Mucosa of descending colon (tissue), 3 donors: ENCODE measurements around the gene LYSMD3. TPM values are rescaled to one million over a fixed set of nuclear protein-coding genes. Genes with fewer than 3 reads are reported as not detected.

Source experiments
- ATAC-seq: fragments of 200-7000 bp; cut with Tn5 transposase; one replicate; pipeline ENCODE4 v1.9.1; 2020; ENCODE audit warnings: mild to moderate bottlenecking, moderate library complexity
- DNase-seq, 3 donors: peaks; one replicate each; pipeline ENCODE4 v3.0.0-alpha.2; 2020
- H3K36me3 ChIP-seq: fragments of 200-600 bp; one replicate; pipeline ENCODE4 v1.8.0; 2021; ENCODE audit warnings: low read depth, mild to moderate bottlenecking
- H3K4me1 ChIP-seq: fragments of 200-600 bp; one replicate; pipeline ENCODE4 v1.8.0; 2021; ENCODE audit warnings: low read depth, mild to moderate bottlenecking
- H3K4me3 ChIP-seq: fragments of 200-600 bp; one replicate; pipeline ENCODE4 v1.8.0; 2021; ENCODE audit warnings: mild to moderate bottlenecking
- H3K9me3 ChIP-seq: fragments of 200-600 bp; one replicate; pipeline ENCODE4 v1.8.0; 2021; ENCODE audit warnings: mild to moderate bottlenecking
- intact Hi-C, 2 donors: fragments of 100-400 bp; cut with DNase I in 1 of 2; cut with micrococcal nuclease in 1 of 2; formaldehyde crosslinking; loops; one replicate each; pipeline versions ENCODE4 v1.11.0 to v1.11.1; 2022; cut with DNase I, micrococcal nuclease
- total RNA-seq, 3 donors: library from RNA; stranded (reverse); fragmentation: NEBNext Ultra II Directional in 2 of 3; extraction: Animal tissue kit (Norgen Biotek cat#: 25700) in 2 of 3; gene quantifications; one replicate each; pipeline versions ENCODE4 v1.2.1 to v1.2.4, GENCODE V29; 2021 to 2023
- TF ChIP-seq, protein P1 (sequence below): fragments of 200-600 bp; IDR thresholded peaks from one replicate; pipeline ENCODE4 v1.8.0; 2022; ENCODE audit warnings: antibody characterized with exemption, mild to moderate bottlenecking
- donor health status: DM: no; HTN: no; CAD: no; lungs with moderate emphysema.
- donor health status: DM: no; HTN: no; CAD: no.
- donor health status: DM: no; HTN: yes; CAD: no.

Gene LYSMD3
- total RNA-seq, 3 donors from 2014 or later: 20.1 to 25.1 (median 23.1) TPM

DNA sequence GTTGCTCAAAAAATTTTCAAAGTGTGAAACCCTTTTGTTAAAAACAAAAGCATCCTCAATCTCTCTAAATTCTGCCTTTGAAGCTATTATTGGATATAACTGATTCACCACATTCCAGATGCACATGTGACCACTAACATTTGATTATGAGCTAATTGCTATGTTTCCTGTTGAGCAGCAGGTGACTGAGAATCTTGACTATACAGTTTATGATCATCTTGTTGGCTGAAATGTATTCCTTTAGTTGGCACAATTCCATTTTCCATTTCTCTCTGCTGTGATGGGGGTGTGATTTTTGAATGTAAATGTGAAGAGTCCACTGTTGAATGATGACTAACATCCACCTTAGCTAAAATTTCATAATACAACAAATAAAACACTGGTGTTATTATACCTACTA lies 10.7 kb downstream of the LYSMD3 start:
- TF ChIP-seq, protein P1, sequence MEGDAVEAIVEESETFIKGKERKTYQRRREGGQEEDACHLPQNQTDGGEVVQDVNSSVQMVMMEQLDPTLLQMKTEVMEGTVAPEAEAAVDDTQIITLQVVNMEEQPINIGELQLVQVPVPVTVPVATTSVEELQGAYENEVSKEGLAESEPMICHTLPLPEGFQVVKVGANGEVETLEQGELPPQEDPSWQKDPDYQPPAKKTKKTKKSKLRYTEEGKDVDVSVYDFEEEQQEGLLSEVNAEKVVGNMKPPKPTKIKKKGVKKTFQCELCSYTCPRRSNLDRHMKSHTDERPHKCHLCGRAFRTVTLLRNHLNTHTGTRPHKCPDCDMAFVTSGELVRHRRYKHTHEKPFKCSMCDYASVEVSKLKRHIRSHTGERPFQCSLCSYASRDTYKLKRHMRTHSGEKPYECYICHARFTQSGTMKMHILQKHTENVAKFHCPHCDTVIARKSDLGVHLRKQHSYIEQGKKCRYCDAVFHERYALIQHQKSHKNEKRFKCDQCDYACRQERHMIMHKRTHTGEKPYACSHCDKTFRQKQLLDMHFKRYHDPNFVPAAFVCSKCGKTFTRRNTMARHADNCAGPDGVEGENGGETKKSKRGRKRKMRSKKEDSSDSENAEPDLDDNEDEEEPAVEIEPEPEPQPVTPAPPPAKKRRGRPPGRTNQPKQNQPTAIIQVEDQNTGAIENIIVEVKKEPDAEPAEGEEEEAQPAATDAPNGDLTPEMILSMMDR: no peak
- no peaks in the 10 kb centered on the region for H3K4me1 ChIP-seq
- intact Hi-C loops: no loop called here
- H3K36me3 ChIP-seq: no peaks in the 10 kb centered on the region
- ATAC-seq: no peak
- H3K9me3 ChIP-seq: no peaks in the 10 kb centered on the region
- H3K4me3 ChIP-seq: no peak overlapping the region
- no peak for DNase-seq

DNA sequence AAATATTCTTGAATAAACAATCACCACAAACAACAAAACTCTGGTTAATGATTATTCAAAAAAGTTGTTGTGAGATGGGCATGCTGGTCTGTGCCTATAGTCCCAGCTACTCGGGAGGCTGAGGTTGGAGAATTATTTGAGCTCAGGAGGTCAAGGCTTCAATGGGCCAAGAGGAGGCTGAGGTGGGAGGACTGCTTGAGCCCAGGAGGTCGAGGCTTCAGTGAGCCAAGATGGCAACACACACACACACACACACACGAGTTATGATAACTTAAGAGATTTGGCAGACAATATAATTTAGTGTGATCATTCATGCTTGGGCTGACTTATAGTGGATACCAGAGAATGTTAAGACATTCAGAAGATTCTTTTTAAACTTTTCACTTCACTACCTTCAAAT lies 14.9 kb downstream of the LYSMD3 start:
- H3K4me3 ChIP-seq: no peak overlapping the region
- H3K36me3 ChIP-seq: no peaks in the 10 kb centered on the region
- no peaks in the 10 kb centered on the region for H3K9me3 ChIP-seq
- intact Hi-C loops: no loop called here
- no peak for DNase-seq
- ATAC-seq: no peak
- no peaks in the 10 kb centered on the region for H3K4me1 ChIP-seq
- TF ChIP-seq, protein P1: no peak

DNA sequence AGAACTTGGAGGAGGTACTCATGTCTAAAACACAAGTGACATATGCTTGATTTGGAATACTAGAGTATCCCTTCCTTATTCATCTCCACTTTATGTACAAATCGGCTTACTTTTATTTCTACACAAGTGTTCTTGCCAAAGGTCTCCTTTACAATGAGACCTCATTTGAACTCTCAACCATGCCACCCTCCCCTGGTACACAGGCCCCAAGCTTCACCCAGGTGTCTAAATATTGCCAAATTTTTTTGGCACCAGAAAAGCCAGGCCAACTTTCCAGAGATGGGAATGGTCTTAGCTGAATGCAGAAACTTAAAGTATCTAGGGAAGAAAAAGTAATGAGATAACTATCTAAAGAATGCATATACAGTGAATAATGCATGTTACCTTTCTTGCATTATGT lies 18.9 kb downstream of the LYSMD3 start:
- TF ChIP-seq, protein P1: no peak
- Histone ChIP-seq H3K4me3 (no peak overlapping the region), H3K36me3 (no peaks in the 10 kb centered on the region), H3K9me3 (no peaks in the 10 kb centered on the region), H3K4me1 (no peaks in the 10 kb centered on the region)
- ATAC-seq (no peak), DNase-seq (no peak)
- intact Hi-C loops: no loop called here

DNA sequence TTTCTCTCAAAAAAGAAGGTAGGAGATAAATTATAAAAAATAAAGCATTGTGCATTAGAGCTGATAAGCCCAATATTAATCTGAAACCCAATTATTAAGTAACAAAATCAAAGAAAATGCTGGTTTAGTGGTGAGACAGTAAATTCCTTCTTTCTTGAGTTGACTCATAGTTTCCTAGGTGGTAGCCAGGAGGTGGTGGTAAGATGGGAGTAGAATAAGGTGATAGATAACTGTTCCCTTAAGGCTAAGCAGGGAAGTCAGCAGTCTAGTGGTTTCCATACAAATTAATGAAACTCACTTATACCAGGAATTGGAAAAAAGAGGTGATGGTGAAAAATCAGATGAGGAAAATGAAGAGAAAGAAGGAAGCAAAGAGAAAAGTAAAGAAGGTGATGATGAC lies 23.2 kb downstream of the LYSMD3 start:
- Histone ChIP-seq H3K4me3 (no peak overlapping the region), H3K9me3 (no peaks in the 10 kb centered on the region), H3K4me1 (no peaks in the 10 kb centered on the region), H3K36me3 (no peaks in the 10 kb centered on the region)
- intact Hi-C loops: no loop called here
- TF ChIP-seq, protein P1: no peak
- ATAC-seq (no peak), DNase-seq (no peak)

DNA sequence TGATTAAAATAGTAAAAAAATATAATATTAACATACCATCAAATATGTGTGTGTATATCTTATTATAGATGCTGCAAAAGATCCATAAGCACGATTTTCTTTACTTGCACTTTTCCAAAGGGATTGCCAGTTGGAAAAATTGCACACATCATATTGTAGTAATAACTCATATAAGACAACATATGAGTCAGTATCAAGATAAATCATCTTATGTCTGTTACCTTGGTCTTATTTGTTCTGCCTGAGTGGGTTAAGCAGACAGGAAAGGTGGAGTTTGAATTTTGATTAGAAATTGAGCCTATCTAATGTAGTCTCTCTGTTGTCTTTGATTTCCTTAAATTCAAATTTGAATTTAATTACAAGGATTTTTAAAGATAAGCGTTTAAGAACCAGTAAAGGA lies 24.6 kb downstream of the LYSMD3 start:
- H3K4me1 ChIP-seq: no peaks in the 10 kb centered on the region
- intact Hi-C loops: no loop called here
- ATAC-seq: no peak
- H3K36me3 ChIP-seq: no peaks in the 10 kb centered on the region
- TF ChIP-seq, protein P1: no peak
- no peaks in the 10 kb centered on the region for H3K9me3 ChIP-seq
- H3K4me3 ChIP-seq: no peak overlapping the region
- no peak for DNase-seq

DNA sequence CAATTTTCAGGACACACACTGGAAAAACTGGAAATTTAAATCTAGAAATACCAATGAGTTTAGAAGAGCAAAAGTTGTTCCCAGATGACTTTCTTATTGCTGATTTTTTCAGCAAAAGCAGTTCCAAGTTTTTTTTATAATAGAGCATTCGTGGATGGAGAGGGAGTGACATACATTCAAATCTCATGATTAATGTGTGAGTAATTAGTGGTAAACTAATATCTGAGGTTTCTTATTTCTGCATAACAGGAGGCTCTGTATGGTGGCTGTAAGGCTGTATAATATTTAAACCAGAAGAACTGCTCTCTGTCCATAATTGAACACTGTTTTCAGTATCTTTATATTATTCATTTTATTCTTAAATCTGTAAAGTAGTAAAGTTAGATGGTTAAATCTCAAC lies 25.8 kb downstream of the LYSMD3 start:
- DNase-seq (no peak), ATAC-seq (no peak)
- Histone ChIP-seq H3K4me1 (no peaks in the 10 kb centered on the region), H3K36me3 (no peaks in the 10 kb centered on the region), H3K4me3 (no peak overlapping the region), H3K9me3 (no peaks in the 10 kb centered on the region)
- intact Hi-C loops: no loop called here
- TF ChIP-seq, protein P1: no peak
